K562 (cell line): ENCODE results near the gene TMCO2. TPM values are rescaled to one million over a fixed set of nuclear protein-coding genes. Genes with fewer than 3 reads are reported as not detected.
A peak's percentile ranks its signal among the peaks of the same experiment; 100 is the strongest.

Experiments
- ARID1B ChIP-seq: fragments of 450-650 bp; IDR thresholded peaks from 2 replicates; pipeline ENCODE4 v1.6.1; 2016; ENCODE audit warnings: antibody characterized with exemption, mild to moderate bottlenecking, inconsistent platforms
- CBFA2T3 ChIP-seq: fragments of 450-650 bp; IDR thresholded peaks from 2 replicates; pipeline ENCODE4 v1.6.1; 2017
- CHAMP1 ChIP-seq: fragments of 450-650 bp; IDR thresholded peaks from 2 replicates; pipeline ENCODE4 v1.6.1; 2016; ENCODE audit warnings: mild to moderate bottlenecking
- CTCF ChIP-seq, 3 experiments: IDR thresholded peaks in 2 of 3; conservative IDR thresholded peaks in 1 of 3; 2 replicates each; pipeline ENCODE4 v1.5.1; 2011 to 2012; ENCODE audit warnings: low read length in 3 of 3, mild to moderate bottlenecking in 3 of 3, control low read depth in 2 of 3, improper control_type of control experiment in 1 of 3, inconsistent platforms in 1 of 3, low read depth in 1 of 3, mixed read lengths in 1 of 3, moderate library complexity in 1 of 3; ENCODE audit not compliant: insufficient read depth in 2 of 3
- DMBX1 ChIP-seq: fragments of 250-450 bp; sonication (Bioruptor Pico); IDR thresholded peaks from 2 replicates; pipeline ENCODE4 v1.8.0; 2022; ENCODE audit warnings: inconsistent platforms, mild to moderate bottlenecking, moderate library complexity, borderline replicate concordance
- GATAD2A ChIP-seq: fragments of 450-650 bp; IDR thresholded peaks from 2 replicates; pipeline ENCODE4 v1.6.1; 2017
- HDAC3 ChIP-seq: fragments of 450-650 bp; IDR thresholded peaks from 2 replicates; pipeline ENCODE4 v1.6.1; 2018; ENCODE audit warnings: borderline replicate concordance, mild to moderate bottlenecking, moderate library complexity; ENCODE audit not compliant: partially characterized antibody
- HMGN3 ChIP-seq: IDR thresholded peaks from 2 replicates; pipeline ENCODE4 v1.6.1; 2011; ENCODE audit warnings: borderline replicate concordance, low read depth, mild to moderate bottlenecking, mixed read lengths, low read length; ENCODE audit not compliant: insufficient read length; ENCODE audit errors: extremely low read depth
- KAT7 ChIP-seq: sonication (generic); formaldehyde crosslinking; IDR thresholded peaks from 2 replicates; pipeline ENCODE4 v1.8.0; 2022; ENCODE audit warnings: missing genetic modification reagents, mild to moderate bottlenecking, borderline replicate concordance
- KAT8 ChIP-seq: fragments of 450-650 bp; IDR thresholded peaks from 2 replicates; pipeline ENCODE4 v1.6.1; 2016; ENCODE audit warnings: low read depth, mild to moderate bottlenecking
- MYNN ChIP-seq, 2 experiments: sonication (generic); formaldehyde crosslinking in 1 of 2; IDR thresholded peaks; 2 replicates each; pipeline versions ENCODE4 v1.5.0 to v1.6.1; 2016 to 2020; ENCODE audit warnings: antibody characterized with exemption in 1 of 2, missing genetic modification reagents in 1 of 2
- PYGO2 ChIP-seq: fragments of 450-650 bp; IDR thresholded peaks from 2 replicates; pipeline ENCODE4 v1.6.1; 2016; ENCODE audit warnings: mild to moderate bottlenecking, missing genetic modification characterization, moderate library complexity, missing compliant biosample characterization
- TCFL5 ChIP-seq: fragments of 250-450 bp; sonication (Bioruptor Pico); conservative IDR thresholded peaks from 2 replicates; pipeline ENCODE4 v1.6.1; 2021; ENCODE audit warnings: mild to moderate bottlenecking, moderate library complexity, matching md5 sums
- WHSC1 ChIP-seq: IDR thresholded peaks from one replicate; pipeline ENCODE4 v1.6.1; 2012; ENCODE audit warnings: low read length, control low read depth, inconsistent platforms
- ZNF197 ChIP-seq: fragments of 200-800 bp; sonication (Bioruptor generic); IDR thresholded peaks from 2 replicates; pipeline ENCODE4 v1.6.1; 2016; ENCODE audit warnings: low read depth, missing genetic modification characterization, missing compliant biosample characterization
- ZNF282 ChIP-seq: sonication (generic); formaldehyde crosslinking; IDR thresholded peaks from 2 replicates; pipeline ENCODE4 v1.8.1; 2023; ENCODE audit warnings: missing genetic modification reagents
- ZNF76 ChIP-seq: fragments of 250-450 bp; sonication (Bioruptor Pico); IDR thresholded peaks from 2 replicates; pipeline ENCODE4 v1.4.0; 2020; ENCODE audit warnings: mild to moderate bottlenecking, moderate library complexity, borderline replicate concordance
- polyA plus RNA-seq, 8 experiments: library from polyadenylated mRNA; depleted of rRNA in 4 of 8; stranded (reverse) in 5 of 8; unstranded in 3 of 8; fragments of >200 nt; fragmentation: Nextera tagmentation in 2 of 8; fragmentation: Illumina TruSeq in 1 of 8; extraction: Ambion mirVana in 2 of 8; extraction: Trizol in 1 of 8; gene quantifications; 2 replicates each; pipeline versions ENCODE4 v1.2.1 to v1.2.3, GENCODE V29; 2011 to 2014; ENCODE audit warnings: inconsistent platforms in 1 of 8, missing spikeins in 1 of 8
- total RNA-seq, 7 experiments: library from RNA; depleted of rRNA in 6 of 7; stranded (reverse); fragments of >200 nt in 6 of 7; fragmentation: Illumina TruSeq in 2 of 7; extraction: Trizol in 2 of 7; gene quantifications; 2 replicates each; pipeline versions ENCODE4 v1.2.1 to v1.2.3, GENCODE V29; 2011 to 2021; ENCODE audit warnings: low replicate concordance in 1 of 7
- TF ChIP-seq, protein P1 (sequence below): sonication (generic); formaldehyde crosslinking; IDR thresholded peaks from 2 replicates; pipeline ENCODE4 v1.9.0; 2022; ENCODE audit warnings: mild to moderate bottlenecking, missing genetic modification reagents

TMCO2 gene
- total and polyA plus RNA-seq, 9 of the 15 experiments (the other 6 are each of a cell fraction or from before 2014, with no cell fraction given): not detected

DNA sequence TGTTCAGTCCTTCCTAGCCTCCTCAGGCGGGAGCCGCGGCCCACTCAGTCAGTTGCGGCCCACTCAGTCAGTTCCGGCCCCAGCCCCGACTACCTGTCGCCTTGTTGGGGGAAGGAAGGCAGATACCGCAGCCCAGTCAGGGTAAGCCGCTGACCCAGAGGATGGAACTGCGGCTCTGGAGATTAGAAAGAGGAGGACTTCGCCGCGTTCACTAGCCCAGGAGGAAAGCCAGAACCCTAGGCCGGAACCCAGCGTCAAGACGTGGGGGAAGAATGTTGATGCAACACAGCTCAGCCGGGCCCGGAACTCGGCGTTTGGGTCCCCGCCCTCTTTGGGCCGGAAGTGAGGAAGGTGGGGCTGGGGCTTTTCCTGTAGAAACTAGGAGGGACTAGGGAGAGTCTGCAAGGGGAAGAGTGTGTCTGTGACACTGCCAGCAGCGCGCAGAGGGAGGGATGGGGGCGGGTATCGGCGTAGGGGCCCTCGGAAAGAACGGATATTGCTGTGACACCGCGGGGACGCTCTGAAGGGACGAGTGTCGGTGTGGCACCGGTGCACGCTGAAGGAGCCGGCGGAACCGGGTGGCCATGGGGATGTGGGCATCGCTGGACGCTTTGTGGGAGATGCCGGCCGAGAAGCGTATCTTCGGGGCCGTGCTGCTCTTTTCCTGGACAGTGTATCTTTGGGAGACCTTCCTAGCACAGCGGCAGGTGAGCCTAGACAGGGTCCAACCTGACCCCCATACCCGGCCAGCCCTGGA is 10.1 kb downstream of the TMCO2 start, which contains the start of gene ZMPSTE24 (continued):
- TF ChIP-seq MYNN (IDR thresholded peaks at IDR 0.05) (0 out of 2 replicates have a peak, but pooled peaks have one; percentile 44), MYNN (CRISPR knock-in tag; IDR thresholded peaks at IDR 0.05) (no peak), HMGN3 (peak; percentile 91), WHSC1 (no peak), CBFA2T3 (peak; percentile 37; the same call in 1 of the 2 replicates), KAT8 (peak; percentile 93), ZNF282 (peak; percentile 9; the same call in 1 of the 2 replicates), HDAC3 (peak; percentile 29), DMBX1 (CRISPR knock-in tag) (0 out of 2 replicates have a peak, but pooled peaks have one; percentile 64), CTCF (IDR thresholded peaks at IDR 0.05 in 2 of 3, conservative IDR thresholded peaks at IDR 0.05 in 1 of 3; ENCODE audit: insufficient read depth in 2 of 3, low read depth in 1 of 3, low read length in 3 of 3) (peak in 1 of 3 experiments; percentile 11; a peak in 2 of 6 replicates), TCFL5 (0 out of 2 replicates have a peak, but pooled peaks have one; percentile 8), GATAD2A (0 out of 2 replicates have a peak, but pooled peaks have one; percentile 17), CHAMP1 (peak; percentile 89), PYGO2 (tag) (no peak), KAT7 (CRISPR knock-in tag) (peak; percentile 9; the same call in 1 of the 2 replicates), ZNF197 (CRISPR knock-in tag) (0 out of 2 replicates have a peak, but pooled peaks have one; percentile 29), ARID1B (peak; percentile 61; the same call in 1 of the 2 replicates), ZNF76 (CRISPR knock-in tag) (no peak)
- TF ChIP-seq, protein P1, sequence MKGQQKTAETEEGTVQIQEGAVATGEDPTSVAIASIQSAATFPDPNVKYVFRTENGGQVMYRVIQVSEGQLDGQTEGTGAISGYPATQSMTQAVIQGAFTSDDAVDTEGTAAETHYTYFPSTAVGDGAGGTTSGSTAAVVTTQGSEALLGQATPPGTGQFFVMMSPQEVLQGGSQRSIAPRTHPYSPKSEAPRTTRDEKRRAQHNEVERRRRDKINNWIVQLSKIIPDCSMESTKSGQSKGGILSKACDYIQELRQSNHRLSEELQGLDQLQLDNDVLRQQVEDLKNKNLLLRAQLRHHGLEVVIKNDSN (CRISPR knock-in tag): peak; percentile 51; the same call in 1 of the 2 replicates
